Peyer's patch (tissue), 4 donors: ENCODE results near the gene RAD51. TPM values are rescaled to one million over a fixed set of nuclear protein-coding genes. Genes with fewer than 3 reads are reported as not detected.

Source experiments
- DNase-seq, 3 donors: peaks; one replicate each; pipeline ENCODE4 v3.0.0-alpha.2; 2017 to 2019
- H3K27ac ChIP-seq, 4 donors: fragments of 200-600 bp; sonication (generic); one replicate each; pipeline ENCODE4 v1.5.1; 2016 to 2019
- H3K27me3 ChIP-seq, 2 donors: fragments of 200-600 bp; sonication (generic); one replicate each; pipeline ENCODE4 v1.5.1; 2019
- H3K36me3 ChIP-seq, 3 donors: fragments of 200-600 bp; sonication (generic); one replicate each; pipeline ENCODE4 v1.5.1; 2016 to 2019
- H3K4me1 ChIP-seq, 4 donors: fragments of 200-600 bp; sonication (generic); one replicate each; pipeline ENCODE4 v1.5.1; 2016 to 2019
- H3K4me3 ChIP-seq, 4 donors: fragments of 200-600 bp; sonication (generic); 1 replicate in 3 of 4; 2 replicates in 1 of 4; pipeline ENCODE4 v1.5.1; 2016 to 2019; ENCODE audit warnings: mild to moderate bottlenecking in 1 of 4
- H3K9me3 ChIP-seq, 4 donors: fragments of 200-600 bp; sonication (generic); one replicate each; pipeline ENCODE4 v1.5.1; 2016 to 2019; ENCODE audit warnings: mild to moderate bottlenecking in 1 of 4
- POLR2A ChIP-seq, 2 donors: fragments of 450-650 bp; IDR thresholded peaks; one replicate each; pipeline ENCODE4 v1.5.1; 2017; ENCODE audit warnings: antibody characterized with exemption in 2 of 2, mild to moderate bottlenecking in 2 of 2, moderate library complexity in 2 of 2
- total RNA-seq, 4 donors: library from RNA; depleted of rRNA; stranded (reverse); fragments of >200 nt; gene quantifications; one replicate each; pipeline ENCODE4 v1.1.0, GENCODE V29; 2016
- TF ChIP-seq, protein P1 (sequence below), 6 experiments: fragments of 450-650 bp in 4 of 6; fragments of 200-600 bp in 2 of 6; sonication (generic) in 1 of 6; IDR thresholded peaks; one replicate each; pipeline ENCODE4 v1.5.1; 2017 to 2019; ENCODE audit warnings: antibody characterized with exemption in 6 of 6, mild to moderate bottlenecking in 3 of 6, moderate library complexity in 1 of 6

The RAD51 gene
- total RNA-seq, 4 donors from 2014 or later: 1.1 to 7.4 (median 1.2) TPM; not detected in 1

- Histone ChIP-seq H3K4me1 (no peaks in the 10 kb centered on the region), H3K9me3 (no peaks in the 10 kb centered on the region), H3K36me3 (no peaks in the 10 kb centered on the region), H3K4me3 (no peak overlapping the region), H3K27me3 (no peaks in the 10 kb centered on the region), H3K27ac (no peak overlapping the region)
- DNase-seq: no peak
- no peak for TF ChIP-seq POLR2A (IDR thresholded peaks at IDR 0.05)
- TF ChIP-seq, protein P1, sequence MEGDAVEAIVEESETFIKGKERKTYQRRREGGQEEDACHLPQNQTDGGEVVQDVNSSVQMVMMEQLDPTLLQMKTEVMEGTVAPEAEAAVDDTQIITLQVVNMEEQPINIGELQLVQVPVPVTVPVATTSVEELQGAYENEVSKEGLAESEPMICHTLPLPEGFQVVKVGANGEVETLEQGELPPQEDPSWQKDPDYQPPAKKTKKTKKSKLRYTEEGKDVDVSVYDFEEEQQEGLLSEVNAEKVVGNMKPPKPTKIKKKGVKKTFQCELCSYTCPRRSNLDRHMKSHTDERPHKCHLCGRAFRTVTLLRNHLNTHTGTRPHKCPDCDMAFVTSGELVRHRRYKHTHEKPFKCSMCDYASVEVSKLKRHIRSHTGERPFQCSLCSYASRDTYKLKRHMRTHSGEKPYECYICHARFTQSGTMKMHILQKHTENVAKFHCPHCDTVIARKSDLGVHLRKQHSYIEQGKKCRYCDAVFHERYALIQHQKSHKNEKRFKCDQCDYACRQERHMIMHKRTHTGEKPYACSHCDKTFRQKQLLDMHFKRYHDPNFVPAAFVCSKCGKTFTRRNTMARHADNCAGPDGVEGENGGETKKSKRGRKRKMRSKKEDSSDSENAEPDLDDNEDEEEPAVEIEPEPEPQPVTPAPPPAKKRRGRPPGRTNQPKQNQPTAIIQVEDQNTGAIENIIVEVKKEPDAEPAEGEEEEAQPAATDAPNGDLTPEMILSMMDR (IDR thresholded peaks at IDR 0.05): no peak
Measured at GRCh38 chr15:40706121-40706520, 11.1 kb downstream of the RAD51 start.

DNA sequence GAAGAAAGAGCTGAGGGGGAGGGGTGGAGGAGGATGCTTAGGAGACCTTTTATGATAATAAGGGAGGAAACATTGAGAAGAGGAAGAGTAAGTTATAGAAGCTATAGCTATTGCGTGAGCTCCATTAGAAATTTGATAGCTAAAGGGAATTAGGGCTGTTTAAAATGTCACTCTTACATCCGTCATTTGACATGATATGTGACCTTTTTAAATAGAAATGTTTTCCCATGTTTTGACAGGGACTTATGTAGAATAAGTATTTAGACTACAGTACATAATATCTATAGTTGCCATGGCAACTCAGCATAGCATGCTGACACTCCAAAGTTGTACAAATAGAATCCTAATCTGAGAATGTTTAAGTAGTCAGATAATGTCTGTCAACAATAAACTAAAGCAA lies 19.2 kb downstream of the RAD51 start:
- no peaks in the 10 kb centered on the region for H3K36me3 ChIP-seq
- no peak for DNase-seq
- TF ChIP-seq, protein P1 (IDR thresholded peaks at IDR 0.05): no peak
- TF ChIP-seq POLR2A (IDR thresholded peaks at IDR 0.05): no peak

GRCh38 chr15:40716165-40716564 lies 21.2 kb downstream of the RAD51 start:
- no peaks in the 10 kb centered on the region for H3K36me3 ChIP-seq
- H3K27ac ChIP-seq: no peak overlapping the region
- DNase-seq: peak in 1 of 3 donors; percentile 21
- H3K27me3 ChIP-seq: no peaks in the 10 kb centered on the region
- TF ChIP-seq POLR2A (IDR thresholded peaks at IDR 0.05): no peak
- TF ChIP-seq, protein P1 (IDR thresholded peaks at IDR 0.05): no peak
- no peaks in the 10 kb centered on the region for H3K9me3 ChIP-seq
- H3K4me1 ChIP-seq: no peaks in the 10 kb centered on the region
- H3K4me3 ChIP-seq: no peak overlapping the region

More for the DNA sequence above, 19.2 kb downstream of the RAD51 start:
- Histone ChIP-seq H3K27me3 (no peaks in the 10 kb centered on the region), H3K9me3 (no peaks in the 10 kb centered on the region), H3K4me1 (no peaks in the 10 kb centered on the region), H3K4me3 (no peak overlapping the region), H3K27ac (no peak overlapping the region)

GRCh38 chr15:40721701-40722100 lies 26.7 kb downstream of the RAD51 start:
- no peaks in the 10 kb centered on the region for H3K4me1 ChIP-seq
- no peak overlapping the region for H3K4me3 ChIP-seq
- H3K27me3 ChIP-seq: no peaks in the 10 kb centered on the region
- DNase-seq: no peak
- H3K9me3 ChIP-seq: no peaks in the 10 kb centered on the region
- H3K27ac ChIP-seq: no peak overlapping the region
- TF ChIP-seq, protein P1 (IDR thresholded peaks at IDR 0.05): no peak
- TF ChIP-seq POLR2A (IDR thresholded peaks at IDR 0.05): no peak
- no peaks in the 10 kb centered on the region for H3K36me3 ChIP-seq

- Histone ChIP-seq H3K9me3 (no peaks in the 10 kb centered on the region), H3K36me3 (no peaks in the 10 kb centered on the region), H3K4me1 (no peaks in the 10 kb centered on the region), H3K27ac (no peak overlapping the region), H3K27me3 (no peaks in the 10 kb centered on the region), H3K4me3 (no peak overlapping the region)
- TF ChIP-seq, protein P1 (IDR thresholded peaks at IDR 0.05): no peak
- TF ChIP-seq POLR2A (IDR thresholded peaks at IDR 0.05): no peak
- no peak for DNase-seq
Measured at GRCh38 chr15:40722354-40722753, 27.4 kb downstream of the RAD51 start.

DNA sequence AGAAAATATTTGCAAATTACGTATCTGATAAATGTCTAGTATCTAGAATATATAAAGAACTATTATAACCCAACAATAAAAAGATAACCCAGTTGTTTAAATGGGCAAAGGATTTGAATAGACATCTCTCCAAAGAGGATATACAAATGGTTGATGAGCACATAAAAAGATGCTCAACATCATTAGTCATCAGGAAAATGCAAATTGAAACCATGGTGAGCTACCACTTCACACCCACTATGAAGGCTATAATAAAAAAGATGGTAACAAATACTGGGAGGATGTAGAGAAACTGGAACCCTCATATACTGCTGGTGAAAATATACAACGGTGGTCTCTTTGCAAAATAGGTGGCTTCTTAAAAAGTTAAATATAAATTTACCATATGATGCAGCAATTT lies 28.0 kb downstream of the RAD51 start:
- Histone ChIP-seq H3K27me3 (no peaks in the 10 kb centered on the region), H3K36me3 (no peaks in the 10 kb centered on the region), H3K27ac (no peak overlapping the region), H3K4me3 (no peak overlapping the region), H3K4me1 (no peaks in the 10 kb centered on the region), H3K9me3 (no peaks in the 10 kb centered on the region)
- TF ChIP-seq, protein P1 (IDR thresholded peaks at IDR 0.05): no peak
- TF ChIP-seq POLR2A (IDR thresholded peaks at IDR 0.05): no peak
- no peak for DNase-seq
